PC-3 (cell line): ENCODE results near the gene TUBGCP2.

Experiments
- EZH2 ChIP-seq: fragments of 300-600 bp; sonication (generic); IDR thresholded peaks from one replicate; pipeline ENCODE4 v1.6.1; 2017; ENCODE audit warnings: antibody characterized with exemption, mild to moderate bottlenecking, low read length; ENCODE audit not compliant: unreplicated experiment
- TF ChIP-seq, protein P1 (sequence below): fragments of 300-600 bp; sonication (generic); conservative IDR thresholded peaks from 2 replicates; pipeline ENCODE4 v1.5.1; 2017; ENCODE audit warnings: antibody characterized with exemption, low read depth, mild to moderate bottlenecking, low read length

DNA sequence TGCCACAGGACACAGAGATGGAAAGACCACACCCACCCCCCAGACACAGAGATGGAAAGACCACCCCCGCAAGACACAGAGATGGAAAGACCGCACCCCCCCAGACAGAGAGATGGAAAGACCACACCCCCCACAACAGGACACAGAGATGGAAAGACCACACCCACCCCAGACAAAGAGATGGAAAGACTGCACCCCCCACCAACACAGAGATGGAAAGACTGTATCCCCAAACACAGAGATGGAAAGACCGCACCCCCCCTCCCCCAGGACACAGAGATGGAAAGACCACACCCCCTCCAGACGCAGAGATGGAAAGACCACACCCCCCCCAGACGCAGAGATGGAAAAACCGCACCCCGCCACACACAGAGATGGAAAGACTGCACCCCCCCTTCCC is 8.1 kb upstream of the TUBGCP2 start:
- TF ChIP-seq, protein P1, sequence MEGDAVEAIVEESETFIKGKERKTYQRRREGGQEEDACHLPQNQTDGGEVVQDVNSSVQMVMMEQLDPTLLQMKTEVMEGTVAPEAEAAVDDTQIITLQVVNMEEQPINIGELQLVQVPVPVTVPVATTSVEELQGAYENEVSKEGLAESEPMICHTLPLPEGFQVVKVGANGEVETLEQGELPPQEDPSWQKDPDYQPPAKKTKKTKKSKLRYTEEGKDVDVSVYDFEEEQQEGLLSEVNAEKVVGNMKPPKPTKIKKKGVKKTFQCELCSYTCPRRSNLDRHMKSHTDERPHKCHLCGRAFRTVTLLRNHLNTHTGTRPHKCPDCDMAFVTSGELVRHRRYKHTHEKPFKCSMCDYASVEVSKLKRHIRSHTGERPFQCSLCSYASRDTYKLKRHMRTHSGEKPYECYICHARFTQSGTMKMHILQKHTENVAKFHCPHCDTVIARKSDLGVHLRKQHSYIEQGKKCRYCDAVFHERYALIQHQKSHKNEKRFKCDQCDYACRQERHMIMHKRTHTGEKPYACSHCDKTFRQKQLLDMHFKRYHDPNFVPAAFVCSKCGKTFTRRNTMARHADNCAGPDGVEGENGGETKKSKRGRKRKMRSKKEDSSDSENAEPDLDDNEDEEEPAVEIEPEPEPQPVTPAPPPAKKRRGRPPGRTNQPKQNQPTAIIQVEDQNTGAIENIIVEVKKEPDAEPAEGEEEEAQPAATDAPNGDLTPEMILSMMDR: no peak
- TF ChIP-seq EZH2: no peak
